Neural cell (in vitro differentiated cells): ENCODE data around the gene PARP1.
A peak's percentile ranks its signal among the peaks of the same experiment; 100 is the strongest.

Experiments
- CTCF ChIP-seq: fragments of 450-650 bp; IDR thresholded peaks from 2 replicates; pipeline ENCODE4 v1.5.1; 2014; ENCODE audit warnings: antibody characterized with exemption, mild to moderate bottlenecking, moderate library complexity; ENCODE audit not compliant: poor library complexity, severe bottlenecking
- EP300 ChIP-seq: fragments of 450-650 bp; conservative IDR thresholded peaks from 2 replicates; pipeline ENCODE4 v1.6.1; 2014; ENCODE audit warnings: antibody characterized with exemption, mild to moderate bottlenecking, moderate library complexity; ENCODE audit not compliant: poor library complexity, severe bottlenecking
- EZH2 ChIP-seq: fragments of 200-600, 300-800 bp; shearing (Covaris generic), sonication (generic); IDR thresholded peaks from 2 replicates; pipeline ENCODE4 v1.6.1; 2014; ENCODE audit warnings: antibody characterized with exemption, low read length, borderline replicate concordance, mild to moderate bottlenecking; ENCODE audit not compliant: insufficient read depth, poor library complexity, severe bottlenecking
- MXI1 ChIP-seq: fragments of 450-650 bp; conservative IDR thresholded peaks from 2 replicates; pipeline ENCODE4 v1.6.1; 2014; ENCODE audit warnings: antibody characterized with exemption, mild to moderate bottlenecking; ENCODE audit not compliant: poor library complexity, severe bottlenecking
- POLR2AphosphoS5 ChIP-seq: IDR thresholded peaks from 2 replicates; pipeline ENCODE4 v1.6.1; 2012
- RAD21 ChIP-seq: fragments of 450-650 bp; conservative IDR thresholded peaks from 2 replicates; pipeline ENCODE4 v1.6.1; 2014; ENCODE audit warnings: antibody characterized with exemption, mild to moderate bottlenecking, moderate library complexity
- TAF1 ChIP-seq: IDR thresholded peaks from 2 replicates; pipeline ENCODE4 v1.6.1; 2012; ENCODE audit warnings: low read depth

GRCh38 chr1:226428791-226429461 lies 21.0 kb upstream of the PARP1 start:
- TF ChIP-seq EZH2 (no peak), RAD21 (no peak), CTCF (no peak), MXI1 (no peak), EP300 (peak; percentile 59), TAF1 (no peak), POLR2AphosphoS5 (peak; percentile 41)
